Posterior vena cava (tissue), 2 donors: Measurements from ENCODE around the gene MFSD6L. TPM values are rescaled to one million over a fixed set of nuclear protein-coding genes. Genes with fewer than 3 reads are reported as not detected.

Experiments
- DNase-seq: peaks from one replicate; pipeline ENCODE4 v3.0.0-alpha.2; 2020; ENCODE audit warnings: low spot score
- intact Hi-C, 2 donors: fragments of 100-400 bp; cut with DNase I; formaldehyde crosslinking; loops; one replicate each; pipeline versions ENCODE4 v1.14.1 to v1.14.2; 2022 to 2023
- total RNA-seq, 2 donors: library from RNA; stranded (reverse); fragmentation: NEBNext Ultra II Directional; extraction: Animal tissue kit (Norgen Biotek cat#: 25700); gene quantifications; one replicate each; pipeline ENCODE4 v1.2.1, GENCODE V29; 2021
- donor health status: DM: yes; HTN: yes; CAD: no.
- donor health status: DM: yes; HTN: yes; CAD: no.

MFSD6L gene
- total RNA-seq, 2 donors from 2014 or later, result 0.19 TPM; not detected in 1

- intact Hi-C loops, result no loop called here
- DNase-seq, result no peak
Observed at GRCh38 chr17:8798176-8798845, 854 bp downstream of the MFSD6L start.

DNA sequence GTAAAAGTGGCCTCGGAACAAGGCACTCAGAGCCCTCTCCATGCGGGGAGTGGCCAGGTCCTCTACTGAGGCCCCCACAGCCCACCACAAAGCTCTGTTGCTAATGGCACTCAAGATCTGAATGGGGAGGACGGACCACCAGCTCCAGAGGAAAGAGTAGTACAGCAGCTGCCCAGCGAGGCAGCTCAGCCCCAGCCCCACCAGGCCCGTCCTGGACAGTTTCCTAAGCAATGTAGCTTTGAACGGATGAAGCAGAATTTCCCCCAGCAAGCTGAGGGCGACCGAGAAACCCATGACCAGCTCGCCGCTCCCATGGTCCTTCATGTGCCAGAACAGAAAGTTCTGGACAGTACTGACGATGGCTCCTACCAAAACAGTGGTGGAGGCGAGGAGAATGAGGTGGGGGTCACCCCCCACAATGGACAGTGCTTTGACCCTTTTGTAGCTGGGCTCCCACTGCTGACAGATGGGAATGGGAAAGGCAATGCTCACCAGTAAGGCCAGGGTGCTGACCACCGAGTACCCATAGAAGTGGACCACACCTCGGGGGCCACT is 1.5 kb downstream of the MFSD6L start:
- intact Hi-C loops, result no loop called here
- no peak for DNase-seq

GRCh38 chr17:8794636-8795035 is 4.5 kb downstream of the MFSD6L start:
- intact Hi-C loops, result no loop called here
- no peak for DNase-seq

DNA sequence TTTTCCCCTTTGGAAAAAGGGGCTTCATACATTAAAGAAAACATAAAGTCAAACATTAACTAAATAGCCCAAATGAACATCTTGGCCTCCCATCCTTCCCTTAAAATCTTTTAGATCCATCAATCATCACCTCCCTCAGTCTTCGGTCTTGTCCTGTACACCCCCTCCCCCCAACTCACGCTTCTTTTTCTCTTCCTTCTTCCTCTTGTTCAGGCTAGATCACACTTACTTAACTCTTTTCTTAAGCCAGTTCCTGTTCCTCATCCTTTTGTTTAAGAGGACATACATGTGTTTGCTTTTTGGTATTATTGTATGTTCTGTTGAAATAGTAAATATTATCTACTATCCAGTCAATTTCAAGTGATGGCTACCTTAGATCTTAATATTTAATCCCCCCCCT is 5.5 kb downstream of the MFSD6L start:
- DNase-seq, result no peak
- intact Hi-C loops, result no loop called here

DNA sequence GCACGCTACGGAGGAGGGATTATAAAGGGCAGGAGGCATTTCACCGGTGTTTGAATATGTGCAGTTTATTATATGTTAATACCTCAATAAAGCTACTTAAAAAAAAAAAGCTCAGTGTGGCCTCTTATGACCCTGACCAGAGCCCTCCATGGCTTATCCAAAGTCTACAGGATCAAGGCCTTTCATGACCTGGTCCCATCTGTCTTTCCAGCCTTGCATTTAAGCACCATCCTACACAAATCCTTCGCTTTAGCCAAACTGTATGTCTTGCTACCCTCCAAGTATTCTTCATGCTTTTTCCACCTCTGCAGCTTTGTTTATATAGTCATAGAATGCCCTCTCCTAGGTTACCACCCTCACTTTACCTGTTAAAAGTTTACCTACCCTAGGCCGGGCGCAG is 6.5 kb downstream of the MFSD6L start:
- no peak for DNase-seq
- intact Hi-C loops, result no loop called here

GRCh38 chr17:8791910-8792270 is 7.3 kb downstream of the MFSD6L start:
- intact Hi-C loops, result no loop called here
- no peak for DNase-seq

GRCh38 chr17:8791248-8791909 is 7.8 kb downstream of the MFSD6L start:
- intact Hi-C loops, result no loop called here
- no peak for DNase-seq

DNA sequence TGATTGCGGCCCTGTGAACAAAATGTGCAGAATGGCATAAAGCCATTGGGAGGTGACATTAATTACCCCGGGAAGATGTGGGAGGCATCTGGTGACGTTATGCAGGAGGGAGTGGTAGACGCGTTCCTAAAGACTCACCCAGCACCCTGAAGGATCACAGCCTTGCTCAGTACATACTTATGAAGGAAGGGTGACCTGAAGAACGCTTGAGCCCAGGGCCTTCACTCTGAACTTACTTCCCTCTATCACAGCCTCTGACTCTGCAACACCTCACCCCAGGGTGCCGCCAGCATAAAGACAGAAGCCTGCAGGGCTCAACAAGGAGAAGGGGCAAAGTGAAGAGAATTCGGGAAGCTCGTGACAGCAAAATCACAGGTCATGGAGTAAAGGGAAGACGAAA is 9.4 kb downstream of the MFSD6L start:
- no peak for DNase-seq
- intact Hi-C loops, result loop anchor here in 1 of 2 donors (5.0 kb wide), 1 partner anchor 377 kb away; no protein-coding TSS in a partner anchor

- intact Hi-C loops, result loop anchor here in 1 of 2 donors (5.0 kb wide), 1 partner anchor 377 kb away; no protein-coding TSS in a partner anchor
- DNase-seq, result no peak
Observed at GRCh38 chr17:8788998-8789397, 10.2 kb downstream of the MFSD6L start.

GRCh38 chr17:8785547-8786413 is 13.4 kb downstream of the MFSD6L start:
- peak; percentile 95 for DNase-seq
- intact Hi-C loops, result loop anchor here in 1 of 2 donors (5.0 kb wide), 1 partner anchor 373 kb away; no protein-coding TSS in a partner anchor

GRCh38 chr17:8782176-8782575 is 17.0 kb downstream of the MFSD6L start:
- DNase-seq, result no peak
- intact Hi-C loops, result no loop called here

DNA sequence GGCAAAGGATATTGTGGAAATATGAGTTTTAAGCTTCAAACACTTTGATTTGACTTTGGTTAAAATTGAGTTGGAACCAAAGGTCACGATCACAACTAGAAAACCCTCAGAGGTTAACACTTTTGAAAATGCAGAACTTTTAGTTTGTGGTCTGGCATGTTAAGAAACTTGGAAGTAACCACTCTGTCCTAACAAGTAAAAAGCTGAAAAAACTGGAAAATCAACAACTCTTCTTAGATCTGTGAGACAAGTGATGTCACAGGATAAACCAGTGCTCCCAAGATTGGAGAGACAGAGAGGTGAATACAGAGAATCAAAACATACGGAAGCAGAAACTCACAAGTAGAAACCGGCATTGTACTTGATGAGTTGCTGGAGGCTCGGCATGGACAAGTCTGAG is 17.4 kb downstream of the MFSD6L start:
- intact Hi-C loops, result no loop called here
- no peak for DNase-seq

GRCh38 chr17:8776881-8777280 is 22.3 kb downstream of the MFSD6L start:
- intact Hi-C loops, result no loop called here
- DNase-seq, result no peak

GRCh38 chr17:8776248-8776647 is 22.9 kb downstream of the MFSD6L start:
- intact Hi-C loops, result no loop called here
- DNase-seq, result no peak

DNA sequence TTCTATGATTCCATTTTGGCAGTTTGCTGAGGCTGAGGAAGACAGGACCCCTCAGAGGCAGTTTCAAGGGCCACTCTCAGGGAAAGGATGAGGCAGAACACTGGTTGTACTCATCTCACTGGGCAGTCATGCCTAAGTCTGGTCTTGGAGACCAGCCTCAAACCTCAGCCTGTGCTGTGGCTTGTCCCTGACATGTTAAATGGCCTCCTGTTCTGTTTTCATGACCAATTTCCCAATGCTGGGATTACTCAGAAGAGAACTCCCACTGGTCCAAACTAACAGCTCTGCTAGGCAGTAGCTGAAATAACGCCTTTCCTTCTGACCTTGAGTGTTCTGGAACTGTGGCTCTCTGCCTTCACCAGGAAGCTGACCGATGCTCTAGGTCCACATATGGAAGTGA is 32.4 kb downstream of the MFSD6L start:
- intact Hi-C loops, result loop anchor here in 1 of 2 donors (10.0 kb wide), 1 partner anchor 352 kb away; no protein-coding TSS in a partner anchor
- no peak for DNase-seq

DNA sequence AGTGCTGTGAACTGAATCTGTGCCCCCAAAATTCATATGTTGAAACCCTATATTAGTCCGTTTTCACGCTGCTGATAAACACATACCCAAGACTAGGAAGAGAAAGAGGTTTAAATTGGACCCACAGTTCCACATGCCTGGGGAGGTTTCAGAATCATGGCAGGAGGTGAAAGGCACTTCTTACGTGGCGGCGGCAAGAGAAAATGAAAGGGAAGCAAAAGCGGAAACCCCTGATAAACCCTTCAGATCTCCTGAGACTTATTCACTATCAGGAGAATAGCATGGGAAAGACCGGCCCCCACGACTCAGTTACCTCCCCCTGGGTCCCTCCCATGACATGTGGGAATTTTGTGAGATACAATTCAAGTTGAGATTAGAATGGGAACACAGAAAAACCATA is 37.2 kb downstream of the MFSD6L start:
- no peak for DNase-seq
- intact Hi-C loops, result loop anchor here in 1 of 2 donors (10.0 kb wide), 1 partner anchor 347 kb away; no protein-coding TSS in a partner anchor

DNA sequence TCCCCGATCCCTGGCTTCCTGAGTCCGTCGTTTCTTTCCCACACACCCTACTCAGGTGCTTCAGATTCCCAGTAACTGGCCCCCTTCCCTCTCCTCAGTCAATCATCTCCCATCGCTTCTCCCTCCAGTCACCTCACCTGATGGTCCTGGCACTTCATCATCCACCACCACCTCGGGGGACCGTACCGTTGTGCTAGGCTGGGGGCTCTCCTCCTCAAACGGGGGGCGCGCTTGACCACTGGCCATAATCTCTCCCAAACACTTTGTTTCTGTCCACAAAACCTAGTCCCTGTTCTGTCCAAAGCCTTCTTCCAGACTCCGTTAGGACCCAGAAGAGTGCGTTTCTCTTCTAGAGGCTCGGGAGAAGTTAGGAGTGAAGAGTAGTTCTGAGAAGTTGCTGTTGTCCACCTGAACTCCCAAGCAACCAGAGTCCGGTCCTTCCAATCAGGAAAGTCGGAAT is 41.0 kb downstream of the MFSD6L start, which contains the start of gene SPDYE4:
Gene SPDYE4 (minus strand): TSS at position 410 of the 460 bp plus-strand sequence. CDS start 164 bp downstream, at position 246.
- DNase-seq, result no peak
- intact Hi-C loops, result no loop called here

DNA sequence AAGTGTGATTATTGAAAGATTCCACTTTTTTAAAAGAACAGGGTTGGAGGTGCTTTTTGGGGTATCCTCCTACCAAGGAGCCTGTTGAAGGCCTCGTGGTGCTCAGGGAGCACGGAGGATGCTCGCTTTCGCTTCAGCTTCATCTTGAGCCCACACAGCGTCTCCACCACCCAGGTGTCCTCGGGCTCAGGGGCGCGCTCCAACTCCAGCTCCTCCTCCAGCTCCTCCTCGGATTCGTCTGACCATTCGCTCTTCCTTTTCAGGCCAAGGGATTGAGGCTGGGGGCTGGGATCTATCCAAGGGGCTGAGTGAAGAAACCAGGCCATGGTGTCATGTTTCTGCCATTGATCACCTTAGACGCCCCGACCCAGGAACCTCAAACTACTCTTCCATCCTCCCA is 42.0 kb downstream of the MFSD6L start:
- intact Hi-C loops, result no loop called here
- no peak for DNase-seq

GRCh38 chr17:8755590-8756255 is 43.4 kb downstream of the MFSD6L start:
- DNase-seq, result no peak
- intact Hi-C loops, result no loop called here
